ENCODE measurements around the gene PHF24.

Gene PHF24

GRCh38 chr9:34985311-34985899 lies 27.3 kb downstream of the PHF24 start:
- Histone ChIP-seq H3K36me3 (ENCODE audit: control insufficient read depth, insufficient read depth, low read length) (no peaks in the 10 kb centered on the region), H3K4me3 (ENCODE audit: low read length) (no peak overlapping the region), H3K9ac (ENCODE audit: low read length) (no peak overlapping the region), H3K9me3 (ENCODE audit: control insufficient read depth, low read length) (no peaks in the 10 kb centered on the region), H3K4me1 (ENCODE audit: control insufficient read depth, insufficient read depth, low read length) (peaks cover 5% of the 10 kb centered on the region), H3K27me3 (ENCODE audit: control insufficient read depth, insufficient read depth, low read length) (peaks cover 7% of the 10 kb centered on the region)

GRCh38 chr9:34986540-34987047 lies 28.5 kb downstream of the PHF24 start:
- H3K36me3 ChIP-seq (ENCODE audit: control insufficient read depth, insufficient read depth, low read length) = no peaks in the 10 kb centered on the region
- H3K27me3 ChIP-seq (ENCODE audit: control insufficient read depth, insufficient read depth, low read length) = peaks cover 7% of the 10 kb centered on the region

GRCh38 chr9:34987160-34987901 lies 29.2 kb downstream of the PHF24 start:
- Histone ChIP-seq H3K27me3 (ENCODE audit: control insufficient read depth, insufficient read depth, low read length) (peaks cover 7% of the 10 kb centered on the region), H3K9me3 (ENCODE audit: control insufficient read depth, low read length) (no peaks in the 10 kb centered on the region), H3K4me1 (ENCODE audit: control insufficient read depth, insufficient read depth, low read length) (peaks cover 11% of the 10 kb centered on the region), H3K36me3 (ENCODE audit: control insufficient read depth, insufficient read depth, low read length) (no peaks in the 10 kb centered on the region), H3K4me3 (ENCODE audit: low read length) (no peak overlapping the region), H3K9ac (ENCODE audit: low read length) (no peak overlapping the region)

More at GRCh38 chr9:34986540-34987047, 28.5 kb downstream of the PHF24 start:
- no peak overlapping the region for H3K4me3 ChIP-seq (ENCODE audit: low read length)
- H3K4me1 ChIP-seq (ENCODE audit: control insufficient read depth, insufficient read depth, low read length) = peaks cover 5% of the 10 kb centered on the region
- H3K9ac ChIP-seq (ENCODE audit: low read length) = no peak overlapping the region
- no peaks in the 10 kb centered on the region for H3K9me3 ChIP-seq (ENCODE audit: control insufficient read depth, low read length)

- Histone ChIP-seq H3K9ac (ENCODE audit: low read length) (peak overlapping the region; percentile 62), H3K9me3 (ENCODE audit: control insufficient read depth, low read length) (no peaks in the 10 kb centered on the region)
Measured at GRCh38 chr9:34988218-34989002, 30.3 kb downstream of the PHF24 start.

GRCh38 chr9:34989003-34989945 lies 31.2 kb downstream of the PHF24 start, which contains the start of gene DNAJB5:
DNAJB5 (plus strand) TSS chr9:34989745; CDS start chr9:34990631, 886 bp downstream.
- Histone ChIP-seq H3K36me3 (ENCODE audit: control insufficient read depth, insufficient read depth, low read length) (no peaks in the 10 kb centered on the region), H3K9ac (ENCODE audit: low read length) (peak within 1 kb of the TSS; percentile 68), H3K4me1 (ENCODE audit: control insufficient read depth, insufficient read depth, low read length) (peaks cover 29% of the 10 kb centered on the region), H3K9me3 (ENCODE audit: control insufficient read depth, low read length) (no peaks in the 10 kb centered on the region), H3K27me3 (ENCODE audit: control insufficient read depth, insufficient read depth, low read length) (peaks cover 3% of the 10 kb centered on the region), H3K4me3 (ENCODE audit: low read length) (peak within 1 kb of the TSS; percentile 67)

More at GRCh38 chr9:34988218-34989002, 30.3 kb downstream of the PHF24 start:
- Histone ChIP-seq H3K4me1 (ENCODE audit: control insufficient read depth, insufficient read depth, low read length) (peaks cover 20% of the 10 kb centered on the region), H3K4me3 (ENCODE audit: low read length) (peak overlapping the region; percentile 47), H3K27me3 (ENCODE audit: control insufficient read depth, insufficient read depth, low read length) (peaks cover 7% of the 10 kb centered on the region), H3K36me3 (ENCODE audit: control insufficient read depth, insufficient read depth, low read length) (no peaks in the 10 kb centered on the region)

- peaks cover 35% of the 10 kb centered on the region for H3K4me1 ChIP-seq (ENCODE audit: control insufficient read depth, insufficient read depth, low read length)
- H3K9me3 ChIP-seq (ENCODE audit: control insufficient read depth, low read length) = no peaks in the 10 kb centered on the region
- H3K36me3 ChIP-seq (ENCODE audit: control insufficient read depth, insufficient read depth, low read length) = no peaks in the 10 kb centered on the region
- peak overlapping the region; percentile 68 for H3K9ac ChIP-seq (ENCODE audit: low read length)
- H3K27me3 ChIP-seq (ENCODE audit: control insufficient read depth, insufficient read depth, low read length) = peaks cover 3% of the 10 kb centered on the region
- H3K4me3 ChIP-seq (ENCODE audit: low read length) = peak overlapping the region; percentile 67
Measured at GRCh38 chr9:34989946-34990635, 32.0 kb downstream of the PHF24 start.

GRCh38 chr9:34990908-34991606 lies 33.0 kb downstream of the PHF24 start:
- Histone ChIP-seq H3K4me3 (ENCODE audit: low read length) (no peak overlapping the region), H3K36me3 (ENCODE audit: control insufficient read depth, insufficient read depth, low read length) (no peaks in the 10 kb centered on the region), H3K27me3 (ENCODE audit: control insufficient read depth, insufficient read depth, low read length) (peaks cover 3% of the 10 kb centered on the region), H3K9ac (ENCODE audit: low read length) (peak overlapping the region; percentile 68), H3K4me1 (ENCODE audit: control insufficient read depth, insufficient read depth, low read length) (peaks cover 35% of the 10 kb centered on the region), H3K9me3 (ENCODE audit: control insufficient read depth, low read length) (no peaks in the 10 kb centered on the region)

- H3K9ac ChIP-seq (ENCODE audit: low read length) = peak overlapping the region; percentile 49
- no peaks in the 10 kb centered on the region for H3K9me3 ChIP-seq (ENCODE audit: control insufficient read depth, low read length)
- no peaks in the 10 kb centered on the region for H3K36me3 ChIP-seq (ENCODE audit: control insufficient read depth, insufficient read depth, low read length)
- H3K27me3 ChIP-seq (ENCODE audit: control insufficient read depth, insufficient read depth, low read length) = peaks cover 3% of the 10 kb centered on the region
- H3K4me3 ChIP-seq (ENCODE audit: low read length) = no peak overlapping the region
- peaks cover 35% of the 10 kb centered on the region for H3K4me1 ChIP-seq (ENCODE audit: control insufficient read depth, insufficient read depth, low read length)
Measured at GRCh38 chr9:34991607-34992375, 33.7 kb downstream of the PHF24 start.

GRCh38 chr9:34992376-34992951 lies 34.4 kb downstream of the PHF24 start:
- Histone ChIP-seq H3K36me3 (ENCODE audit: control insufficient read depth, insufficient read depth, low read length) (no peaks in the 10 kb centered on the region), H3K9ac (ENCODE audit: low read length) (peak overlapping the region; percentile 49), H3K4me3 (ENCODE audit: low read length) (no peak overlapping the region), H3K4me1 (ENCODE audit: control insufficient read depth, insufficient read depth, low read length) (peaks cover 31% of the 10 kb centered on the region), H3K9me3 (ENCODE audit: control insufficient read depth, low read length) (no peaks in the 10 kb centered on the region), H3K27me3 (ENCODE audit: control insufficient read depth, insufficient read depth, low read length) (peaks cover 3% of the 10 kb centered on the region)
